Stomach (tissue), 4 donors: ENCODE measurements around the gene LIPA.

ENCODE experiments used
- CTCF ChIP-seq, 7 experiments: fragments of 450-650 bp in 4 of 7; fragments of 200-600 bp in 3 of 7; sonication (generic) in 3 of 7; IDR thresholded peaks; one replicate each; pipeline ENCODE4 v1.5.1; 2016 to 2019; ENCODE audit warnings: antibody characterized with exemption in 7 of 7, control low read depth in 2 of 7, mild to moderate bottlenecking in 1 of 7
- POLR2A ChIP-seq, 4 donors: fragments of 450-650 bp; IDR thresholded peaks; one replicate each; pipeline ENCODE4 v1.6.1; 2016; ENCODE audit warnings: antibody characterized with exemption in 4 of 4, control low read depth in 2 of 4, mild to moderate bottlenecking in 1 of 4, moderate library complexity in 1 of 4
- POLR2AphosphoS5 ChIP-seq, 3 donors: sonication (generic); formaldehyde crosslinking; IDR thresholded peaks; one replicate each; pipeline ENCODE4 v1.6.1; 2016; ENCODE audit warnings: antibody characterized with exemption in 3 of 3

DNA sequence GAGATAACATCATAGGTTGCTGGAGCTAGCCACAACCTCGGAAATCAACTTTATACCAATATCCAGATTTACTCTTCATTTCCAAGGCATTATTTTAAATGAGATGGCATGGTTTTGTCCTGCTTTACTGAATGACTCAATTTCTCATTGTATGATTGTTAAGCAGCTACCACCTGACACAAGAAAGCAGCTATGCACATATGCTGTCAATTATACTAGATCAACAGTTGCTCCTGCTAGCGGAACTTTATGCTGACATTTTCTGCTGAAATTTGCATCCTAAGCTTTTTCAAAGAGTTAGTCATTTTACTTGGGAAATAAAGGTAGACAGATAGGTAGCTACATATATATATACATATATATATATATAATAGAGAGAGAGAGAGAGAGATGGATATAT is 35.5 kb downstream of the LIPA start:
- TF ChIP-seq POLR2A (IDR thresholded peaks at IDR 0.05) (no peak), CTCF (IDR thresholded peaks at IDR 0.05) (no peak), POLR2AphosphoS5 (IDR thresholded peaks at IDR 0.05) (no peak)
